ENCODE measurements around the gene STAT3.
A peak's percentile ranks its signal among the peaks of the same experiment; 100 is the strongest.
"Not testable (repeated sequence)": the region's sequence is repeated elsewhere in the genome, so short reads cannot be mapped to it uniquely, and the experiment has no call there.

The STAT3 gene

DNA sequence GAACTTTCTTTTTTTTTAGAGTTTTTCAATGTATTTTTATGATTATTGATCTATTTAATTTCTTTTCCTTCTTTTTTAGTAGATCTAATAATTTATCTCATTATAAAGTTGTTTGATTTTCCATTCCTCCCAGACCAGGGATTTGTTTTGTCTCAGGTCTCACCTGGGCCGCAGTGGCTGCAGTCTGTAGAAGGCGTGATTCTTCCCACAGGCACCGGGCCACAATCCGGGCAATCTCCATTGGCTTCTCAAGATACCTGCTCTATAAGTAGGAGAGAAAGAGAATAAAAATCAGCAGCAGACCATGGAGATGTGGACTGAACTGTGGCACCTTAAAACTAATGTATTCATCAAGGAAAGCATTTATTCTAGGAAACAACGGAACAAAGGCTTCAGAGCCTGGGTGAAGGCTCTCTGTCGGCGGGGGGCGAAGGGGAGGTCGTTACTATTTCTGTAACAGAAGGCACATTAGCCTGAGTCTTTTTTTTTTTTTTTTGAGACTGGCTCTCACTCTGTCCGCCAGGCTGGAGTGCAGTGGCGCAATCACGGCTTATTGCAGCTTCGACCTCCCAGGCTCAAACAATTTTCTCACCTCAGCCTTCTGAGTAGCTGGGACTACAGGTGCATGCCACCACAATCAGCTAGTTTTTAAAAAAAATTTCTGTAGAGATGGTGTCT, 42.7 kb downstream of the STAT3 start:
- no peak for DNase-seq

DNA sequence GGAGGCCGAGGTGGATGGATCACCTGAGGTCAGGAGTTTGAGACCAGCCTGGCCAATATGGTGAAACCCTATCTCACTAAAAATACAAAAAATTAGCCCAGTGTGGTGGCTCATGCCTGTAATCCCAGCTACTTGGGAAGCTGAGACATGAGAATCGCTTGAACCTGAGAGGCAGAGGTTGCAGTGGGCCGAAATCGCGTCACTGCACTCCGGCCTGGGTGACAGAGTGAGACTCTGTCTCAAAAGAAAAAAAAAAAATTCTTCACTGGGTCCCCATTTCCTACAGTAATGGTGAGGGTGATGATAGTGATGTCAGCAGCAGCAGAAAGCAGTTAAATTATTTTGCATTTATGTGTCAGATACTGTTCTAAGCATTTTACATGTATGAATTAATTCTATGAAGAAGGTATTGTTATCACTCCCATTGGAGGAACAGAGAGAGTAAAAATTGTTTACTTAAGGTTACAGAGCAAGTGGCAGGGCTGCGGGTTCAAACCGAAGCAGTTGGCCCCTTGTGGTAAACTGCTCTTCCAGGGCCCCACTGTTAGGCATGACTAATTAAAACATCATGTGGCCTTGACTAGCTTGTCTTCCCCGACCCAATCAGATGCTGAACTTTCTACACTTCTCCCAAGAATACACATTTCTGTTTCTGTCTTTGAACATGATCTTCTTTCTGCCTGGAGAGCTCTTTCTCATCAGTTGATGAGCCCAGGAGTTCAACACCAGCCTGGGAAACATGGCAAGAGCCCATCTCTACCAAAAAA, 45.8 kb downstream of the STAT3 start:
- DNase-seq: peak; percentile 50

DNA sequence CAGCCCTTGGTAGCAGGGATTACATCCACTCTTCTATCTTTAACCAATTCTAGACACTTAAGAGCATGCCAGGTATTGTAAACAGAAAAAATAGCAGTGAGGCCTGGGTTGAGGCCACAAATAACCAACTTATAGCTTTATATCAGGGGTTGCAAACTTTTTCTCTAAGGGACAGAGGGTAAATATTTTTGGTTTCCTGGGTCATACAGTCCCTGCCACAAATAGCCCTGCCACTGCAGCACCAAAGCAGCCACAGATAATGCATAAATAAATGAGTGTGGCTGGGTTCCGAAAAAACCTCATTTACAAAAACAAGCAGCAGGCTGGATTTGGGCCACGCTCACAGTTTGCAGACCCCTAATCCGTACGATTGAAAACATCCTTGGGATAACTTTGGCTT, 46.7 kb downstream of the STAT3 start:
- no peak for DNase-seq

DNA sequence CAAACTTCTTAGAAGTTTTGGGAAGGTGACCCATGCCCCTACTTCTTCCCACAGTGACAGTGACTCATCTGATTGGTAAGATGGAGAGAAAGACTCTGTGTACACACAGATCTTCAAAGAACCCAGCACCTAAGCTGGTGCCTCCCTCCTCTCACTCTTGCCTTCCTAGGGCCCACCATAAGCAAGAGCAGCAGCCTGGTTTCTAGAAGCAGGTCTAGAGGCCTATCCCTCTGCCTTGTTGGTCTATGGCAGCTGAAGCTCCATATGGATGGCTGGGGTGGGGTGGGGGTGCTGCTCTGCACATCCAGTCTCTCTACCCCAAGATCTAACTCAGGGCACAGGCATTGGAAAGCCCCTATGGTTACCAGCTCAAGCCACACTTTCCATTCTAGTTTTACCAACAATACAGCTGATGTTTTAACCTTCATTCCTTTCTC, 47.5 kb downstream of the STAT3 start:
- peak; percentile 24 for DNase-seq

DNA sequence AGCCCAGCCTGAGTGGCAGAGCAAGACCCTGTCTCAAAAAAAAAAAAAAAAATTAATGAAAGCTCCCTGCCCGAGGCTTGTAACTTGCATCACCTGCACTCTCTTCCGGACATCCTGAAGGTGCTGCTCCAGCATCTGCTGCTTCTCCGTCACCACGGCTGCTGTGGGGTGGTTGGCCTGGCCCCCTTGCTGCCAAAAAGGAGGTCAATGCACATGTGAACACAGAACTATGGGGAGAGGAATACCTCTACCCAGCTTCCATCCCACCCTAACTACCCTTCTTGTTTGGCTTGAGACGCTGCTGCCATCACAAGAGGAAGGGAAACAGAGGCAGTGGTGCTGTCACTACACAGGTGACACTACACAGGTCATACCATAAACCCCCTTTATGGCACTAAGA, 49.0 kb downstream of the STAT3 start:
- no peak for DNase-seq

- no peak for DNase-seq
Measured at GRCh38 chr17:42338427-42338985, 49.7 kb downstream of the STAT3 start.

DNA sequence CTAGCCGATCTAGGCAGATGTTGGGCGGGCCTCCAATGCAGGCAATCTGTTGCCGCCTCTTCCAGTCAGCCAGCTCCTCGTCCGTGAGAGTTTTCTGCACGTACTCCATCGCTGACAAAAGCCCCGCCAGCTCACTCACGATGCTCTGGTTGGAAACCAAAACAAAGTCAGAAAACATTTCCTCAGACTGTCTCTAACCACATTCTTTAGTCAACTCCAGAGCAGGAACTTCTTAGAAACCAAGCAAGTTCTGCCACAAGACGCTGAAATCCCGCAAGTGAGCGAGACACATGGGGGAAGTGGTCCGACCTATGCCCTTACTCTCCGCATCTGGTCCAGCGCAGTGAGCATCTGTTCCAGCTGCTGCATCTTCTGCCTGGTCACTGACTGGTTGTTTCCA, 50.8 kb downstream of the STAT3 start:
- DNase-seq: peak; percentile 82

DNA sequence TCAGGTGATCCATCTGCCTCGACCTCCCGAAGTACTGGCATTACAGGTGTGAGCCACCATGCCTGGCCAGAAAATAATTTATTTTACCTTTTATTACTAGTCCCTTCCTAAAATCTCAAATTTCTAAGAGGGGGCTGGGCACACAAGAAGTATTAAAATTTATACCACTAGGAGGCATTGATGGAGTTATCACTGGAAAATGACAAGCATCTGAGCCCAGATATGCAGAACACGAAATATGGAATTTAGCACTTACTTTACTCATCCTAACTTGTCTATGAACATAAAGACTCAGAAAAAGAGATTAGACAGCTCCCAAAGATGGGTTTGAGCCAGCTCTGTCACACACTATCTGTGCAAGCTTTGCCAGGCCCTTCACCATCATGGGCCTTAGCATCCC, 53.6 kb downstream of the STAT3 start:
- no peak for DNase-seq

DNA sequence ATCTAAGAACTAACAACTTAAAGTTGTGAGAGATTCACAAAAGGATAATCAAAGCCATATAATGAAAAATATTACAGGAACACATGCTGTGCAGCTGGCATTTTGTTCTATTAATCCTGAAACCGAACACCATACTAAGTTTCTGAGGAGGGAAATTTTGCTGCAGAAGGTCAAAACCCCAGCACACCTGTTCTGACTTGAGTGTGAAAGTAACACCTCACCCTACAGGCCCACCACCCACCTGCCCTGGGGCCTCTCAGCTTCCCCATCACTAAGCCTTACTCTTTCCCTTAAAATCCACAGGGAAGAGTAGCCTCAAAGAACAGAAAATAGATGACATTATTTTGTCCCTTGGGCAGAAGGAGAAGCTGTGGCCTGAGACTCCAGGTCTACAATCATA, 55.2 kb downstream of the STAT3 start:
- no peak for DNase-seq

GRCh38 chr17:42329025-42329976, 58.9 kb downstream of the STAT3 start:
- DNase-seq: no peak

GRCh38 chr17:42325026-42325425, 63.2 kb downstream of the STAT3 start:
- DNase-seq: no peak

- DNase-seq: no peak
Measured at GRCh38 chr17:42323268-42323773, 64.9 kb downstream of the STAT3 start.

GRCh38 chr17:42322382-42323267, 65.6 kb downstream of the STAT3 start:
- peak; percentile 98 for DNase-seq

- no peak for DNase-seq
Measured at GRCh38 chr17:42321555-42321954, 66.7 kb downstream of the STAT3 start.

DNA sequence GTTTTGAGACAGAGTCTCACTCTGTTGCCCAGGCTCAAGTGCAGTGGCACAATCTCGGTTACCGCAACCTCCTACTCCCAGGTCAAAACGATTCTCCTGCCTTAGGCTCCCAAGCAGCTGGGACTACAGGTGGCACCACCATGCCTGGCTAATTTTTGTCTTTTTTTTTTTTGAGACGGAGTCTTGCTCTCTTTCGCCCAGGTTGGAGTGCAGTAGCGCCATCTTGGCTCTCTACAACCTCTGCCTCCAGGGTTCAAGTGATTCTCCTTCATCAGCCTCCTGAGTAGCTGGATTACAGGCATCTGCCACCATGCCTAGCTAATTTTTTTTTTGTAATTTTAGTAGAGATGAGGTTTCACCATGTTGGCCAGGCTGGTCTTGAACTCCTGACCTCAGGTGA, 70.3 kb downstream of the STAT3 start:
- not testable (repeated sequence) for DNase-seq

GRCh38 chr17:42317266-42317845, 70.9 kb downstream of the STAT3 start:
- DNase-seq: no peak

GRCh38 chr17:42316755-42317154, 71.5 kb downstream of the STAT3 start:
- DNase-seq: no peak

- peak; percentile 52 for DNase-seq
Measured at GRCh38 chr17:42315402-42316156, 72.7 kb downstream of the STAT3 start.

DNA sequence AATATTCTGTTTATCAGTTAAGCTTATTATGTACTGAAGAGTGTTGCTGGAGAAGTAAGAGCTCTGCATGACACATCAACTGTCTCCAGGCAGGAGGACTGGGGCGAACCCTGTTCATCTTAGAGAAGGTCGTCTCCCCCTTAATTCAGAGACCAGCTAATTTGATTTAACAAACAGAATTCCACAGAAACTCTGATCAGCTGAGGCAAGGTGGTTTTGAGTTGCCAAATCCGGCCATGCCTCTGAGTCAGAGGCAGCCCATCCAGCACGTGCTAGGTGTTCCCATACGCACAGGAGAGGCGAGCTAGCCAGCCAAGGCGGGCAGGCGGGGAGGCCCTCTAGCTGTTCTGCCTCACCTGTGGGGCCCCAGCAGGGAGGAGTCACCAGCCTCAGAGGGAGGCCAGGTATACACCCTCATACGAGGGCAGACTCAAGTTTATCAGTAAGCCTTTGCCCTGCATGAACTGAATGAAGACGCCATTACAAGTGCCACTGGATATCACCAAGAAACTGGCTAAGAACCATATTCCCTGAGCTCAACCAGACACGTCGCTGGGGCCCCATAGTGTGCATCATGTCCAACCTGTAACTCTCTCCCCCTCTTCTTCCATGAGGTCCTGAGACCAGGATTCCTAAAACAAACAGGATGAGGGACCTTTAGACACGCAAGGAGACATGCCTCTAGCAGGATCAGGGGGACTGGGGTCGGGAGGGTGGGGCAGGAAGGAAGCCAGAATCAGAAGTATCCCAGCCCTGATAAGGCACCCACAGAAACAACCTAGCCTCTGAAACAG, 74.3 kb downstream of the STAT3 start:
- DNase-seq: peak; percentile 60

DNA sequence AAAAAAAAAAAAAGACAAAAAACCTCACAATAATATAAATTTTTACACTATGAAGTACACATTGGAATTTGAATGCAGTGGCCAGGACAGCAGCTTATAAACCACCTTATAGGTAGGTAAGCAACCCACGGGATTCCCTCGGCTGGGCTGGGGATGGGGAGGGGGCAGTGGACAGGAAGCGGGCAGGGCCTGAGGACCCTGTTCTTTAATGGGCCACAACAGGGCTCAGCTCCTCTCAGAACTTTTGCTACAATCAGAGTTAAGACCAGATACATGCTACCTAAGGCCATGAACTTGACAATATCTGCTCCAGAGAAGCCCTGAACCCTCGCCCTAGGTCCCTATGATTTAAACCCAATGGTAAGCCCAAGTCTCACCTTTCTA, 74.9 kb downstream of the STAT3 start:
- DNase-seq: no peak
